ENCODE measurements around the gene AKR1D1. TPM values are rescaled to one million over a fixed set of nuclear protein-coding genes. Genes with fewer than 3 reads are reported as not detected.
A peak's percentile ranks its signal among the peaks of the same experiment; 100 is the strongest.
"Not testable (repeated sequence)": the region's sequence is repeated elsewhere in the genome, so short reads cannot be mapped to it uniquely, and the experiment has no call there.

Gene AKR1D1
- total RNA-seq, 1 experiment from 2014 or later: not detected

DNA sequence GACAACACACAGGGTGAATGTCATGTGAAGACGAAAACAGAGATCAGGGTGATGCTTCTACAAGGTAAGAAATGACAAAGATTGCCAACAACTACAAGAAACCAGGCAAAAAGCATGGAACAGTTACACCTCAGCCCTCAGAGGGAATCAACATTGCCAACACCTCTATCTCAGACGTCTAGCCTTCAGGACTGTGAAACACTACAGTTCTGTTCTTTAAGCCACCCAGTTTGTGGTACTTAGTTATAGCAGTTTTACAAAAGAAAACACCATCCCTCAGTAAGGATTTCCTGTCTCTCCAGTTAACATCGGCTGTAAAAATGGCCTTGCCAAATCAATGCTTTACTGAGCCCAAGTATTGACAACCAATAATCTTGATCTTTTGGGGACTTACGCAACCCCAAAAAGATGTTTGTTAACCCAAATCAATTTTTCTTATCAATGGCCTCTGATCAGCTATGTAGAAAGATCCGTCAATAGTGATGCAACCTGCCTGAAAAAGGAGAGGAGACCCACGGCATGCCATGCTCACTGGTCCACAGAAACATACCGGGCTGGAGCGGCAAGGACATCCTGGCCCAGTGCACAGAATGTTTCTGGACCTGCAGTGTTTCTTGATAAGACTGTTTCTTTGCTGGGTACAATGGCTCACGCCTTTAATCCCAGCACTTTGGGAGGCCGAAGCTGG, 44.0 kb downstream of the AKR1D1 start:
- DNase-seq (ENCODE audit: low spot score): no peak

DNA sequence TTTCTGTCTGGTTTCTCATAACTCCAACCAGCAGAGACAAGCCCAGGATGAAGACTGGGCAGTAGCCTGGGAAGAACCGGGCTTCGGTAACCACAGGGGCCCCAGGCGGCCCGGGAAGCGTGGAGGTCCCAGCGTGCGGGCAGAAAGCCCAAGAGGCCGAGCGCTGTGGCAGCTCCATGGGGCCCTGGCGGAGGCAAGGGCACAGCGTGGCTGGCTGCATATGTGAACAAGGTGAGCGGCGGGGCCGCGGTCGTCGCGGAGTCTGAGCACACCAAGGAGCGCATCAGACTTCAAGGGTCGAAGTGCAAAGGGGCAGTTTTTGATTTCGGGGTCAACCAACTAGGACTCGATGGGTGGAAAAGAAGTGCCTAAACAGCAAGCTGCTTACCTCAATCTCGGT, 45.9 kb downstream of the AKR1D1 start:
- DNase-seq (ENCODE audit: low spot score): no peak

DNA sequence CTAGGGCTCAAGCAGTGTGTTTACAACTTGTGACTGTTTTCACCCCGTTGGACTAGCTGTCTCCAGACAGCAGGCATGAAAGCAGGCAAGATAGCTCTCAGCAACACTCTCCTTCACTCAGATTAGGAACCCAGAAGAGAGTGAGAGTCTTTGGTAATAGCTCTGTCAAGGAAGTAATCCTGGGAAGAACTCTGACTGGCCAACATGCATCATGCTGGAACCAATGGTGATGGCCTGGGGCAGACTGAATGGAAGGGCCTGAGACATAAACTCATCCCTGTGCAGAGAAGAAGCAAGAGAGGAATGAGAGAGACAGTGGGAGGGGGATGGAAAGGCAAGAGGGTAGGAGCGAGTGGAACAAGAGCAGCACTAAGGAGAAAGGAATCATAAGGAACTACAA, 48.9 kb downstream of the AKR1D1 start:
- peak; percentile 52 for DNase-seq (ENCODE audit: low spot score)

- DNase-seq (ENCODE audit: low spot score): peak; percentile 72
These were observed 49.4 kb downstream of the AKR1D1 start for GRCh38 chr7:138125598-138126111.

GRCh38 chr7:138126928-138127327, 50.7 kb downstream of the AKR1D1 start:
- DNase-seq (ENCODE audit: low spot score): peak; percentile 87

- no peak for DNase-seq (ENCODE audit: low spot score)
These were observed 51.7 kb downstream of the AKR1D1 start for GRCh38 chr7:138127996-138128395.

DNA sequence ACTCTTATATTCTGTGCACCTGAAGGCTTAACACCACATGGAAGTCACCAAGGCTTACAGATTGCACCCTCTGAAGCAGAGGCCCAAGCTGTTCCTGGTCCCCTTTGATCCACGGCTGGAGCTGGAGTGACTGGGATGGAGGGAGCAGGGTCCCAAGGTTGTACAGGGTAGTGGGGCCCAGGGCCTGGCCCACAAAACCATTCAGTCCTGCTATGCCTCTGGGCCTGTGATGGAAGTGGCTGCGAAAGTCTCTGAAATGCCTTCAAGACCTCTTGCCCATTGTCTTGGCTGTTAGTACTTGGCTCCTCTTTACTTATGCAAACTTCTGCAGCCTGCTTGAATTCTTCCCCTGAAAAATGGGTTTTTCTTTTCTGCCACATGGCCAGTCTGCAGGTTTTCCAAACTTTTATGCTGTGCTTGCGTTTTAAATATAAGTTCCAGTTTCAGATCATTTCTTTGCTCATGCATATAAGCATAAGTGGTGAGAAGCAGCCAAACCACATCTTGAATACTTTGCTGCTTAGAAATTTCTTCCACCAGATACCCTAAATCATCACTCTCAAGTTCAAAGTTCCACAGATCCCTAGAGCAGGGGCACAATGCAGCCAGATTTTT, 53.4 kb downstream of the AKR1D1 start:
- DNase-seq (ENCODE audit: low spot score): no peak

GRCh38 chr7:138137423-138138171, 61.3 kb downstream of the AKR1D1 start:
- DNase-seq (ENCODE audit: low spot score): no peak

- DNase-seq (ENCODE audit: low spot score): no peak
These were observed 62.0 kb downstream of the AKR1D1 start for GRCh38 chr7:138138244-138138643.

- no peak for DNase-seq (ENCODE audit: low spot score)
These were observed 66.4 kb downstream of the AKR1D1 start for GRCh38 chr7:138142583-138143201.

GRCh38 chr7:138144958-138145357, 68.7 kb downstream of the AKR1D1 start:
- no peak for DNase-seq (ENCODE audit: low spot score)

- not testable (repeated sequence) for DNase-seq (ENCODE audit: low spot score)
These were observed 70.0 kb downstream of the AKR1D1 start for GRCh38 chr7:138146221-138146620.

DNA sequence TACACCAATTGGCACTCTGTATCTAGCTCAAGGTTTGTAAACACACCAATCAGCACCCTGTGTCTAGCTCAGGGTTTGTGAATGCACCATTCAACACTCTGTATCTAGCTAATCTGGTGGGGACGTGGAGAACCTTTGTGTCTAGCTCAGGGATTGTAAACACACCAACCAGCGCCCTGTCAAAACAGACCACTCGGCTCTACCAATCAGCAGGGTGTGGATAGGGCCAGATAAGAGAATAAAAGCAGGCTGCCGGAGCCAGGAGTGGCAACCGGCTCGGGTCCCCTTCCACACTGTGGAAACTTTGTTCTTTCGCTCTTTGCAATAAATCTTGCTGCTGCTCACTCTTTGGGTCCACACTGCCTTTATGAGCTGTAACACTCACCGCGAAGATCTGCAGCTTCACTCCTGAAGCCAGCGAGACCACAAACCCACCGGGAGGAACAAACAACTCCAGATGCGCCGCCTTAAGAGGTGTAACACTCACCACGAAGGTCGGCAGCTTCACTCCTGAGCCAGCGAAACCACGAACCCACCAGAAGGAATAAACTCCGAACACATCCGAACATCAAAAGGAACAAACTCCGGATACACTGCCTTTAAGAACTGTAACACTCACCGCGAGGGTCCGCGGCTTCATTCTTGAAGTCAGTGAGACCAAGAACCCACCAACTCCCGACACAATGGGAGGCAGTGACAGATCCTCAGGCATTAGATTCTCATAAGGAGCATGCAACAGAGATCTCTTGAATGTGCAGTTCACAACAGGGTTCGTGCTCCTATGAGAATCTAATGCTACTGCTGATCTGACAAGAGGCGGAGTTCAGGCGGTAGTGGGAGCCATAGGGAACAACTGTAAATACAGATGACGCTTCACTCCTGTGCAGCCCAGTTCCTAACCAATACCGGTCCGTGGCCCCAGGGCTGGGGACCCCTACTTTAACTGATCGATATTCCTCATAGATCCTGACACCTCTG, 70.8 kb downstream of the AKR1D1 start:
- DNase-seq (ENCODE audit: low spot score): not testable (repeated sequence)

DNA sequence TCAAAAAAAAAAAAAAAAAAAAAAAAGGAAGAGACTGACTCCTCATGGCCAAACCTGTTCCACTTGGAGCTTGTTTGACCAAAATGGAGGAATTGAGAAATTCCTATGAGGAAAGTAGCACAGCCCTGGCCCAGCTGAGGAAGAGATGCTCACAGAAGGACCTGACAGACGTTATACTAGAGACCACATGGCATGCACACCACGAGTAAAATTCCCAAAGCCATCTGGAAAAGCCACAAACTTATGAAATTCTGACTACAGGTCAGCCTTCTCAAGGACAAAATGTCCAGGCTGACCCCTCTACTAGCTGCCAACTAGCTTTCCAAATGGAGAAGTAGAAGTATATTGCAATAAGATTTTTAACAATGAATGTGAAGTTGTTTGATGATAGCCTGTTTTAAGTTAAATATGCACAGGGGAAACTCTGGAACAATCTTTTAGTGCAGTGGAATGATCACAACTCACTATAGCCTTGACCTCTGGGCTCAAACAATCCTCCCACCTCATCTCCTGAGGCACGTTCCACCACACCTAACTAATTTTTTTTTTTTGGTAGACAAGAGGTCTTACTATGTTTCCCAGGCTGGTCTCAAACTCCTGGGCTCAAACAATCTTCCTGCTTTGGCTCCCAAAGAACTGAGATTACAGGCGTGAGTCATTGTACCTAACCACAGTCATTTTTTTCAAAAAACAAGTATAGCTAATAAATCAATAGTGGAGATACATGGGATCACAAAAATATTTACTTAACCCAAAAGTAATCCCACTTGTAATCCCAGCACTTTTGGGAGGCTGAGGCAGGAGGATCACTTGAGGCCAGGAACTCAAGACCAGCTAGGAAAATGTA, 75.7 kb downstream of the AKR1D1 start:
- DNase-seq (ENCODE audit: low spot score): no peak

GRCh38 chr7:138154661-138155060, 78.4 kb downstream of the AKR1D1 start:
- DNase-seq (ENCODE audit: low spot score): no peak

GRCh38 chr7:138157702-138158101, 81.4 kb downstream of the AKR1D1 start:
- DNase-seq (ENCODE audit: low spot score): no peak

GRCh38 chr7:138158739-138159528, 82.7 kb downstream of the AKR1D1 start:
- DNase-seq (ENCODE audit: low spot score): no peak

- peak; percentile 94 for DNase-seq (ENCODE audit: low spot score)
These were observed 85.4 kb downstream of the AKR1D1 start for GRCh38 chr7:138161600-138162081.

- DNase-seq (ENCODE audit: low spot score): no peak
These were observed 86.0 kb downstream of the AKR1D1 start for GRCh38 chr7:138162236-138162635.

Data from A172 (cell line).